GM21528 (cell line): ENCODE results near the gene AKT1.
"Not testable (repeated sequence)": the region's sequence is repeated elsewhere in the genome, so short reads cannot be mapped to it uniquely, and the experiment has no call there.

ENCODE experiments used
- ATAC-seq: cut with Tn5 transposase; IDR thresholded peaks from one replicate; pipeline ENCODE4 v1.9.1; 2021; ENCODE audit warnings: mild to moderate bottlenecking, moderate library complexity; ENCODE audit not compliant: unreplicated experiment, low FRiP score

The AKT1 gene

GRCh38 chr14:104794993-104795780 is at the start of gene AKT1:
AKT1 (minus strand) TSS chr14:104795748; CDS start chr14:104792643, 3,105 bp downstream.
- peak; percentile 33 for ATAC-seq

DNA sequence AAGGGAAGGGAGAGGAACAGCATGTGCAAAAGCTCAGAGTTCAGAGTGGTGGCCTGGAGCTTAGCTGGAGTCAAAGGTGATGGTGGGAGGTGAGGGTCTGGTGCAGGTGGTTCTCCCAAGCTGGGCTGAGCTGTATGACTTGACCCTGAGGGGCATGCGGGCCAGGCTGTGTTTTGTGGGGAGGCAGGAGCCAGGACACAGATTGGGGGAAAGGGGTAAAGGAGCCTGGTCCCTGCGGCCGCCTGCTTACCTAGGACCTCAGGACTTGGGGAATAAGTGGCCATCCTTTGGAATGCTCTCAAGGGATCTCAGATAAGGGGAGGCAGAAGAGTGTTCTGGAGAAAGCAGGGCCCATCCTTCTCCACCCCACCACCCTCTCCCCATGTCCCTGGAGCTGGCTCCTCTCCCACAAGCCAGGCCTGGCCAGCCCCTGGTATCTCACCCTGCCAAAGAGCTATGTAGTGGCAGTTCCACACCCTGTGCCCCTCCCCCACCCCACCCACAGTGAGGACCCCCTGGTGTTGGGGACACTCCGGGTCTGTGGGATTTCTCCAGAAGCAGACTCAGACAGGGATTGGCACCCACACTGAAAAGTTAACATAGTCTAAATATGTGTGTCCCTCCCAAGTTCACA is 49.6 kb upstream of the AKT1 start:
- ATAC-seq, result no peak

DNA sequence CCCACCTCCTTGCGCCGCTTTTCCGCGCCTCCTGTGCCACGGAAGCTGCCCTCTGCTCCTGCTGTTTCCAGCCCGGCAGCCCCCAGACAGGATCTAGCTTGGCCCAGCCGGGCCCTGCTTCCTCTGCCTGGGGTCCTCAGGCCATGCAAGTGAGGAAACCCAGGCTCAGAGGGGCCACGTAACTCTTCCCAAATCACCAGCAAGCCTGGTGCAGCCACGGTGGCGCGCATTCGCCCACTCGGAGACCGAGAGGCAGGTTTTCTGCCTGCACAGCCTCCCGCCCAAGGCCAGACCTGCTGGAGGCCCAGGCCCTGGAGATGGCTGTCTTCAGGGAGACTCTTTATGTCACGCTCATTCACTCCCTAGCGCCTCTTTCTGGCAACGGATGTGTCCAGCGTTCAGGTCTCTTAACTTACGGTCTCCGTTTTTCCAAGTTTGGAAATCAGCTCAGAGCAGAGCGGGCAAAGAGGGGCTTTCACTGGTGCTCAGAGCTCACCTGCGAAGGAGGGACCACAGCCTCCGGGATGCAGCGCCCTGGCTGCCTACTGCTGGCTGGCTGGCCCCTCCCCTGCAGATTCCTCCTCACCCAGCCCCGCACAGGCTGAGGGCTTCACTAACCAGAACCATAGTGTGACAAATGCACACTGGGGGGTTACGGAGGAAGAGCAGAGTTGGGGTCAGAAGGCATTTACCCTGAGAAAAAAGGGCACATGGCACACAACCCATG is 48.9 kb upstream of the AKT1 start:
- no peak for ATAC-seq

GRCh38 chr14:104843442-104844305 is 48.1 kb upstream of the AKT1 start:
- no peak for ATAC-seq

- ATAC-seq, result no peak
Measured at GRCh38 chr14:104843006-104843405, 47.5 kb upstream of the AKT1 start.

- ATAC-seq, result no peak
Measured at GRCh38 chr14:104841730-104842129, 46.2 kb upstream of the AKT1 start.

DNA sequence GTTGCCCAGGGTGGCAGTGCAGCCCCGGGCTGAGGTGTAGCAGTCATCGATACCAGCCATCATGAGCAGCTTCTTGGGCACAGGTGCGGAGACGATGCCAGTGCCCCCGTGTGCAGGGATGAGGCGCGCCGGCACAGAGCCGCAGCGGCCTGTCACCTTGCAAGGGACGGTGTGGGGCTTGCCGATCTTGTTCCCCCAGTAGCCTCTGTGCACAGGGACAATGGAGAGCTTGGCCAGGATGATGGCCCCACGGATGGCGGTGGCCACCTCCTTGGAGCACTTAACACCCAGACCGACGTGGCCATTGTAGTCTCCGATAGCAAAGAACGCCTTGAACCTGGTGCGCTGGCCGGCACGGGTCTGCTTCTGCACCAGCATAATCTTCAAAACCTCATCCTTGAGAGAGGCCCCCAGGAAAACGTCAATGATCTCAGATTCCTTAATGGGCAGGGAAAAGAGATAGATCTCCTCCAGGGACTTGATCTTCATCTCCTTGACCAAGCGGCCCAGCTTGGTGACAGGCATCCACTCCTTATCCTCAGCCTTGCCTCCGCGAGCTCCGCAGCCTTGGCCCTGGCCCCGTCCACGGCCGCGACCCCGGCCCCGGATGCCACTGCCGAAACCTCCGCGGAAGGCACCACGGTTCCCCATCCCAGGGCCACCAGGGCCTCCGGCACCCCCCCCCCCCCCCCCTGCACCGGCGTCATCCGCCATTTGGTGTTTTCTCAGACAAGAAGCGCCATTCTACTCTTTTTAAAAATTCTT is 40.8 kb upstream of the AKT1 start:
- not testable (repeated sequence) for ATAC-seq

DNA sequence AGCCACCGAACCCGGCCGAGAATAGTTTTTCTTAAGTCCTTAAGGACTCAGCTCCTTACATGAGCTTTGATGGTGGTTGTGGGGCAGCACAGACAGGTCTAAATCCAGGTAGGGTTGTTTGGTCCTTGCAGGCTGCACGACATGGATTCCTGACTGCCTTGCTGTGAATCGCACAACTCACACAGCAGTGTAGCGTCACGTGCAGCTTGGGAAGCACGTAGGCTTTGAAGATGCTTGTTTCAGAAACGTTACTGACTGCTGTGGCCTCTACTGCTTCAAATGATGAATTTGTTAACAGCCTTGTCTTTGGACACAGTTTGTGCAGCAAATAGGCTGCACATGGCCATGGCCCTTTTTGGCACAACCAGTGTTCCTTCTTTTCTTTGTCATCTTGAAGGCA is 35.2 kb upstream of the AKT1 start:
- no peak for ATAC-seq

DNA sequence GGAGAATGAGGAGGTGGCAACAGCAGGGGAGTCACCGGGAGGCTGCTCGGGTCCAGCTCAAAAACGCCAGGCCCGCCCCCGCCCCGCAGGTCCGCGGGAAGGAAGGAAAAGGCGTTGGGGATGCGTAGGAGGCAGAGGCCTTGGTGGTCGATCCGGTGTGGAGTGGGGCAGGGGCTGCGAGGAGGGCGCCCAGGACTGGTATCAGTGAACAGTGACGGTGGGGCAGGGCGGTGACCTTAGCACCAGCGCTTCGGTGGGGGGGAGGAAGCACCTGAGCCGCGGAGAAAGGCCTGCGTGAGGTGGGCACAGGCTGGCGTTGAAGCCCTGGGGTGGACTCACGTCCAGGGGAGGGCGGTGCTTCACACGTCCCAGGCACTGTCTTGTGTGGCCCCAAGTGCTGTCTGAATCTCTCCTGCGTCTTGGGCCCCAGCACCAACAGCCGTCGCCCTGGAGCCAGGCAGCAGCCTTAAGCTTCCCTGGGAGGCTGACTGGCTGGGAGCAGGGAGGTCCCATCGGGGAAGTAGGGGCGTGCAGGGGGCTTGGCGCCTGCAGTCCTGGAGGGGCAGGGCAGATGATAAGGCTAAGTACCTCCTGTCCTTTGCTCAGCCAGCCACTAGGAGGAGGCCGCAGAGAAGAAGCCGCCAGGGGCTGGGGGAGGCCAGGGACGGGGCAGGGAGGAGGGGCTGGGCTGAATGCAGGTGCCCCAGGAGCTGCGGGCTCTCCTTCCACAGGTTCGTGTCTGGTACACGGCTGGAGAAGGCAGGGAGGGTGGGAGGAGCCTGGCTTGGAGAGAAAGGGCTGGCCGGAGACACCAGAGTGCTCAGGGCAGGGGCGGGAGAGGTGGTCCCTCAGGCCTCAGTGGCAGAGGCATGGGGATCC is 31.9 kb upstream of the AKT1 start:
- no peak for ATAC-seq

DNA sequence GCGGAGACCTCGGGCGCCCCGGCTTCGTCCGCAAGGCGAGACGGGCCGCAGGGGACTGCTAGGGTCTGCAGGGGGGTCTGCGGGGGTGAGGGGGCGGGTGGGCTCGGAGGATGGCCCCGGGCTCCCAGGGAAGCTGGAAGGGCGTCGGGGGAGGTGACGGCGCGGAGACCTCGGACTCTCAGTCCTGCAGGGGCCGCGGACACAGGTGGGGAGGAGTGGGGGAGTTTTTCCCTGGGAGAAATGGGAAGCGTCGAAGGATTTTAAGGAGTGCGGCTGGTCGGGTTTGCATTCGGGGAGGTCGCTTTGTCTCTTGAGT is 31.3 kb upstream of the AKT1 start:
- ATAC-seq, result no peak

DNA sequence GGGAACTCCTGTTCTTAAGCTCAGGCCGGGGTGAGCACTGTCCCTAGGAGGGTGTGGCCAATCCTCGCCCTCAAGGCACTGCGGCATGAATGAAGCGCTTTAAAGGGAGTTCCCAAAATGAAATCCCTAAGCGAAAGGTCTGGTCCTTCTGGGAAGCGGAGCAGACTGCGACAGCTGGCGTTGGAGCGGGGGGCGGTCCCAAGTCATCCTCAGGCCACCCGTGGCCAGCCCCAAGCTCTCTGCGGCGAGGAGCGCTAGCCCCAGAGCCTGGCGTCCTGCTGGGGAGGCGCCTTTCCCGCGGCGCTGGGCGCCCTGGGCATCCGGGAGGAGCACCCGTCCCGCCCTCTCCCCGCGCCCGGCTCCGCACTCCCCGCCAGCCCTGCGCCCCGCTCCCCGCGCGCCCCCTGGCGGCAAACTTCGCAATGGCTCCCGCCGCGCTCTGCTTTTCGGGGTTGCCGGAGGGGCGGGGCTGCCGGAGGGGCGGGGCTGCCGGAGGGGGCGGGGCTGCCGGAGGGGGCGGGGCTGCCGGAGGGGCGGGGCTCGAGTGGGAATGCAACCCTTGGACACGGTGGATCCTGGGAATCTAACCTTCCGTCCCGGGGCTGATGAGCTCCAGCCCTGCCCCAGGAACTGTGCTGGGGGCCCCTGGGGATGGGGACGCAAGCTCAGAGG is 30.8 kb upstream of the AKT1 start:
- ATAC-seq, result peak; percentile 65

DNA sequence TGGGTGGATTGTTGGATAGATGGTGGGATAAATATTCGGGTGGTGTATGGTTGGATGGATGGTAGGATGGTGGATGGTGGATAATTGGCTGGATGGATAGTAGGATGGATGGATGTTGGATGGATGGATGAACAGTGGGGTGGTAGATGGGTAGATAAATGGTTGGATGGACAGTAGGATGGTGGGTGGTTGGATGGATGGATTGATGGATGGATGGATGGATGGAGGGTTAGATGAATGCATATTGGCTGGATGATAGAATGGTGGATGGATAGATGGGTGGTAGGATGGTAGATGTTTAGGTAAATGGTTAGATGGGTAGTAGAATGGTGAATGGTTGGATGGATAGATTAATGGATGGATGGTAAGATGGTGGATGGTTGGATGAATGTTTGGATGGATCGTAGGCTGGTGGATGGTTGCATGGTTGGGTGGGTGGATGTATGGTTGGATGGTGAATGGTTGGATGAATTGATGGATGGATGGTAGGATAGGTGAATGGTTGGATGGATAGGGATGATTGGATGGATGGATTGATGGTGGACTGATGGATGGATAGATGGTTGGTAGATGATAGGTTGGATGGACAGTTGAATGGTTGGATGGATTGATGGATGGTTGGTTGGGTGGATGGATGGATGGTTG is 28.9 kb upstream of the AKT1 start:
- ATAC-seq, result no peak

DNA sequence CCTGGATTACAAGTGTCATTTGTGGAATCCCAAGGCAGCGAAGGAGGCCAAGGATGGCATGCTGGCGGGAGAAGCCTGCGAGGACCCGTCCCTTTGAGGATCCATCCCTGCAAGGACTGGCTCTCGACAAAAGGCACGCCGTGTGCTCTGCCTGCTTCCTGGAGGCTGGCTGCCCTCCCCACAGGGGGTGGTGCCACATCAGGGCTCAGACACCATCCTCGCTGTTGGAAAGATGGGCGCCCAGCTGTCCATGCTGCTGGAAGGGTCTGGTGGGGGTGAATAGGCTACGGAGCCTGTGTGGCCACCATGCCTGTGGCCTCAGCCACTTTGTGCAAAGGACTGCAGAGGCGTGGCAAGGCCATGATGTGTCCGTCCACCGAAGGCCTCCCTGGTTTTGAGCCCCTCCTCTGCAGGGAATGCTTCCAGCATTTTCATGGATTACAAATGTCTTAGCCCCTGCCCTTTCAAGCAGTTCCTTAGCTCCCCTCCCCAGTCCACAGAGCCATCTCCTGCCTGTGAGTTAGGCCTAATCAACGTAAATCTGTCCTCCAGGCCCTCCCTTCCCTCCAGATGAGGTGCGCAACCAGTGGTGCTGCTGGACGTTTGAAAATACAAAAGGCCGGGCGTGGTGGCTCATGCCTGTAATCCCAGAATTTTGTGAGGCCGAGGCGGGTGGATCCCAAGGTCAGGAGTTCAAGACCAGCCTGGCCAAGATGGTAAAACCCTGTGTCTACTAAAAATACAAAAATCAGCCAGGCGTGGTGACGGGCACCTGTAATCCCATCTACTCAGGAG is 27.5 kb upstream of the AKT1 start:
- no peak for ATAC-seq

DNA sequence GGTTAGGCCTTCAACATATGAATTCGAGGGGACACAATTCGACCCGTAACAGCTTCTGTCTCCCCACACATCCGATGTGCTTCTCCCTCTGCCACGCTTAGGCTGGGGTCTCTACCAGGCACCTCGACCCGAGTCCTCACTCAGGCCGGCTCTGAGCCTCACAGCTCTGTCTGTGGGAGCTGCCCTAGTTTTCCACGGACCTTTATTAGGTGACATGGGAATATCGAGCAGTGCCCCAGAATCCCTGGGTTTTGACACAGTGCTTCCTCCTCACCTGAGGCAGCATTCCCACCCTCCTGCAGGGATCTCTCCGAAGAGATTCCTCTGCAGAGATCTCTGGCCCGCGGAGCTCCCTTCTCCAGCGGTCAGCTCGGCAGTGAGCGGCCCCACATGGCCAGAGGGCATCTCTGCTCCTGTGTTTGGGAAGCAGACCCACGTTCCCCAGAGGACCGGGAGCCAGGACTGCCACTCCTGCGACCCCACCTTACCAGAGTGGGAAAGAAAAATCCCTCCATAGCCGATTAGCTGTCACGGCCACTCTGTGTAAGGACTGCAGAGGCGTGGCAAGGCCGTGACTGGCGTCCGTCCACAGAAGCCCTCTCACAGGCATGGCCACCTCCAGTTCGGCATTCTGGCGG is 26.5 kb upstream of the AKT1 start:
- no peak for ATAC-seq

DNA sequence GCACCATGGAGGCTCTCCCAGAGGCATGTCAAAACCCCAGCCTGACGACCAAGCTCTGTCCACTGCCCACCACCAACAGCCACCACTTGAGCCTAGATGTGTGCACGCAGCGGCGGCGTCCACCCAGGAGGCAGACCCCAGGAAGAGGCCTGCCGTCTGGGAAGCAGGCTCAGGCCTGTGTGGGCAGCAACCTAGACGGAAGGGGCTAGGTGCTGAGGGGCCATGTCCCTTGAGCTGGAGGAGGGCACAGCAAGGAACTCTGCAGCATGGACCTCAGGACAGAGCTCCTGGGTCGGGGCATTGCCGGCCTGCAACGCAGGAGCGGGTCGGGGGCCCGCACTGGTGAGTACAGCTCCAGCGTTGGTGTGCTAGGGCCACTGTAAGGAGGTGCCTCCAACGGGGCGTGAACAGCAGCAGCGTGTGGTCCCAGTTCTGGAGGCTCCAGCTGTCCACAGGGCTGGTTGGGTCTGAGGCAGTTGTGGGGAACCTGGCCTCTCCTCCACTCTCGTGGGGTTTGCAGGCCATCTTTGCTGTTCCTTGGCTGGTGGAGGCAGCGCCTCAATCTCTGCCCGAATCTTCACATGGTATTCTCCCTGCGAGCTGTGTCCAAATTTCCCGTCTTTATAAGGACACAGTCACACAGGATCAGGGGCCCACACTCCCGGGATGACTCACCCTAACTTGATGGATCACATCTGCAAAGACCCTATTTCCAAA is 25.8 kb upstream of the AKT1 start:
- ATAC-seq, result no peak

GRCh38 chr14:104820669-104821228 is 25.2 kb upstream of the AKT1 start:
- ATAC-seq, result no peak
